ENCODE data around the gene TRA2A. TPM values are rescaled to one million over a fixed set of nuclear protein-coding genes. Genes with fewer than 3 reads are reported as not detected.
A peak's percentile ranks its signal among the peaks of the same experiment; 100 is the strongest.

The TRA2A gene
- total RNA-seq, 4 donors from 2014 or later: 16.7 to 35.3 (median 28.7) TPM

DNA sequence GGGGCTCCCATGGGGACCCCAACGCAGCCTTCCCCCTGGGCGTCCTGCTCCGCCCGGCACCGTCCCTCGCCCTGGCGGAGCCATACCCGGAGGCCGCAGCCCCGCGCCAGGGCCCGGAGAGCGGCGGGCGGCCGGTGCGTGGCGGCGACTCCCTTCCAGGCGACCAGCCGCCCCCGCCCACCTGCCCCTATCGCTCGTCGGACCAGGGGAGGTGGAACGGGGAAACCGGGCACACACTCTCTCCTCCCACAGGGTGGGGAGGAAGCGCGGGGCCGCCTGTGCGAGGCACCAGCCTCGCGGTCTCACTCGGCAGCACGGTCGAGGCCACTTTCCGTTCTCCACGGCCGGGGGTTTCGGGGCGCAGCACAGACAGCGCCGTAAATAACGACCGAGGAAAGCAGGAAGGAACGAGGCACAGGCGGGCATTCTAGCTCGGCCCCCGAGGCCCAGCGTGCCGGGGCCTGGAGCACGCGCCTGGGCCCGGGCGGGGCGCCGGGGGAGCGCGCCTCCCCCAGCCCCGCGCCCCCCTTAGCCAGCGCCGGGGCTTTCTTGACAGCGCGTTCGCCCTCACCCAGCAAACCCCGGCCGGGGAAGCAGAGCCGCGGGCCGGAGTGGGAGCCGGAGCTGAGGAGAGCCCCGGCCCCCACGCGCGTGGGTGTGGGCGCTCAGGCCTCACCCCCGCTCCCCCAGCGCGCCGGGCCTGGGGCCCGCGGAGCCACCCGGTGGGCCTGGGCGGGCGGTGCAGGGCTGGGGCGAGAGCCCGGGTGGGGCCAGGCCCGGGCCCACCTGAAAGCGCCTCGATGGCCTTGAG, 62.4 kb downstream of the TRA2A start:
- no peaks in the 10 kb centered on the region for H3K36me3 ChIP-seq
- peak; percentile 60 for DNase-seq (ENCODE audit: extremely low spot score)
- H3K27me3 ChIP-seq: peaks cover 20 to 99% (median 84%) of the 10 kb centered on the region in 4 donors
- peak overlapping the region; percentile 41 to 50 (median 47) for H3K4me3 ChIP-seq
- no peak for TF ChIP-seq POLR2AphosphoS5 (IDR thresholded peaks at IDR 0.05)
- WGBS: 3% methylated on average over 25 of the region's 91 CpGs
- peaks cover 48 to 54% (median 52%) of the 10 kb centered on the region in 4 donors for H3K4me1 ChIP-seq
- intact Hi-C loops (cut with DNase I): no loop called here
- no peaks in the 10 kb centered on the region for H3K9me3 ChIP-seq
- H3K27ac ChIP-seq (replicated peaks in 1 of 4): no peak overlapping the region

- Histone ChIP-seq H3K27me3 (peaks cover 13 to 98% (median 82%) of the 10 kb centered on the region in 4 donors), H3K4me1 (peaks cover 41 to 47% (median 45%) of the 10 kb centered on the region in 4 donors), H3K9me3 (no peaks in the 10 kb centered on the region), H3K4me3 (peak overlapping the region; percentile 41 to 50 (median 47)), H3K36me3 (no peaks in the 10 kb centered on the region), H3K27ac (replicated peaks in 1 of 4) (no peak overlapping the region)
- TF ChIP-seq POLR2A (IDR thresholded peaks at IDR 0.05; ENCODE audit: low read depth) (no peak), EP300 (IDR thresholded peaks at IDR 0.05) (no peak), POLR2AphosphoS5 (IDR thresholded peaks at IDR 0.05) (no peak)
- TF ChIP-seq, protein P1, sequence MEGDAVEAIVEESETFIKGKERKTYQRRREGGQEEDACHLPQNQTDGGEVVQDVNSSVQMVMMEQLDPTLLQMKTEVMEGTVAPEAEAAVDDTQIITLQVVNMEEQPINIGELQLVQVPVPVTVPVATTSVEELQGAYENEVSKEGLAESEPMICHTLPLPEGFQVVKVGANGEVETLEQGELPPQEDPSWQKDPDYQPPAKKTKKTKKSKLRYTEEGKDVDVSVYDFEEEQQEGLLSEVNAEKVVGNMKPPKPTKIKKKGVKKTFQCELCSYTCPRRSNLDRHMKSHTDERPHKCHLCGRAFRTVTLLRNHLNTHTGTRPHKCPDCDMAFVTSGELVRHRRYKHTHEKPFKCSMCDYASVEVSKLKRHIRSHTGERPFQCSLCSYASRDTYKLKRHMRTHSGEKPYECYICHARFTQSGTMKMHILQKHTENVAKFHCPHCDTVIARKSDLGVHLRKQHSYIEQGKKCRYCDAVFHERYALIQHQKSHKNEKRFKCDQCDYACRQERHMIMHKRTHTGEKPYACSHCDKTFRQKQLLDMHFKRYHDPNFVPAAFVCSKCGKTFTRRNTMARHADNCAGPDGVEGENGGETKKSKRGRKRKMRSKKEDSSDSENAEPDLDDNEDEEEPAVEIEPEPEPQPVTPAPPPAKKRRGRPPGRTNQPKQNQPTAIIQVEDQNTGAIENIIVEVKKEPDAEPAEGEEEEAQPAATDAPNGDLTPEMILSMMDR (IDR thresholded peaks at IDR 0.05): no peak
- DNase-seq (ENCODE audit: extremely low spot score): no peak
- intact Hi-C loops (cut with DNase I): no loop called here
- WGBS: 3% methylated on average over 20 of the region's 48 CpGs
These were observed 63.1 kb downstream of the TRA2A start for GRCh38 chr7:23468526-23469149.

GRCh38 chr7:23467806-23468525, 63.8 kb downstream of the TRA2A start:
- Histone ChIP-seq H3K27ac (replicated peaks in 1 of 4) (no peak overlapping the region), H3K36me3 (no peaks in the 10 kb centered on the region), H3K4me3 (peak overlapping the region; percentile 41 to 50 (median 47)), H3K9me3 (no peaks in the 10 kb centered on the region), H3K27me3 (peaks cover 8 to 98% (median 78%) of the 10 kb centered on the region in 4 donors), H3K4me1 (peaks cover 38 to 44% (median 43%) of the 10 kb centered on the region in 4 donors)
- DNase-seq (ENCODE audit: extremely low spot score): no peak
- intact Hi-C loops (cut with DNase I): no loop called here
- 6% methylated on average over 13 of the region's 32 CpGs for WGBS
- TF ChIP-seq POLR2A (IDR thresholded peaks at IDR 0.05; ENCODE audit: low read depth): no peak
- TF ChIP-seq EP300 (IDR thresholded peaks at IDR 0.05): no peak
- TF ChIP-seq, protein P1 (IDR thresholded peaks at IDR 0.05): no peak
- TF ChIP-seq POLR2AphosphoS5 (IDR thresholded peaks at IDR 0.05): no peak

- Histone ChIP-seq H3K27ac (replicated peaks in 1 of 4) (no peak overlapping the region), H3K9me3 (no peaks in the 10 kb centered on the region), H3K4me3 (peak overlapping the region in 2 of 4 donors; percentile 41 to 50), H3K4me1 (peaks cover 38 to 44% (median 43%) of the 10 kb centered on the region in 4 donors), H3K36me3 (no peaks in the 10 kb centered on the region), H3K27me3 (peaks cover 8 to 98% (median 73%) of the 10 kb centered on the region in 4 donors)
- no peak for DNase-seq (ENCODE audit: extremely low spot score)
- no peak for TF ChIP-seq POLR2AphosphoS5 (IDR thresholded peaks at IDR 0.05)
- no peak for TF ChIP-seq EP300 (IDR thresholded peaks at IDR 0.05)
- TF ChIP-seq POLR2A (IDR thresholded peaks at IDR 0.05; ENCODE audit: low read depth): no peak
- TF ChIP-seq, protein P1 (IDR thresholded peaks at IDR 0.05): no peak
- 29% methylated on average over 11 of the region's 11 CpGs for WGBS
- intact Hi-C loops (cut with DNase I): no loop called here
These were observed 64.4 kb downstream of the TRA2A start for GRCh38 chr7:23467291-23467805.
